Neutrophil (primary cell): Measurements from ENCODE around the gene CGGBP1.

Experiments
- H3K27ac ChIP-seq: fragments of 200-600 bp; sonication (generic); 2 replicates; pipeline ENCODE4 v1.5.1; 2016; ENCODE audit warnings: mild to moderate bottlenecking, moderate library complexity
- H3K27me3 ChIP-seq: fragments of 200-600 bp; sonication (generic); 2 replicates; pipeline ENCODE4 v1.6.0; 2016; ENCODE audit warnings: mild to moderate bottlenecking
- H3K36me3 ChIP-seq: fragments of 200-600 bp; sonication (generic); 2 replicates; pipeline ENCODE4 v1.5.1; 2017
- H3K4me1 ChIP-seq, 2 experiments: fragments of 200-600 bp in 1 of 2; sonication (generic) in 1 of 2; 1 replicate in 1 of 2; 2 replicates in 1 of 2; pipeline versions ENCODE4 v1.5.1 to v1.6.1; 2013 to 2016; ENCODE audit warnings: low read depth in 1 of 2, low read length in 1 of 2, mild to moderate bottlenecking in 1 of 2, moderate library complexity in 1 of 2; ENCODE audit not compliant: control insufficient read depth in 1 of 2, insufficient read depth in 1 of 2
- H3K4me3 ChIP-seq, 2 experiments: fragments of 200-600 bp in 1 of 2; sonication (generic) in 1 of 2; 1 replicate in 1 of 2; 2 replicates in 1 of 2; pipeline ENCODE4 v1.5.1; 2013 to 2016; ENCODE audit warnings: low read depth in 1 of 2, low read length in 1 of 2, mild to moderate bottlenecking in 1 of 2, moderate library complexity in 1 of 2
- H3K9me3 ChIP-seq: fragments of 200-600 bp; sonication (generic); 2 replicates; pipeline ENCODE4 v1.5.1; 2016
- CTCF ChIP-seq: fragments of 200-600 bp; sonication (generic); IDR thresholded peaks from 2 replicates; pipeline ENCODE4 v1.5.1; 2016; ENCODE audit warnings: antibody characterized with exemption

The CGGBP1 gene

GRCh38 chr3:88075072-88075471, 16.3 kb upstream of the CGGBP1 start:
- H3K4me1 ChIP-seq, result no peaks in the 10 kb centered on the region
- no peaks in the 10 kb centered on the region for H3K9me3 ChIP-seq
- H3K4me3 ChIP-seq, result no peak overlapping the region
- H3K27ac ChIP-seq, result peak overlapping the region; percentile 58
- H3K27me3 ChIP-seq, result no peaks in the 10 kb centered on the region
- TF ChIP-seq CTCF, result no peak
- H3K36me3 ChIP-seq, result no peaks in the 10 kb centered on the region

- Histone ChIP-seq H3K36me3 (no peaks in the 10 kb centered on the region), H3K27me3 (no peaks in the 10 kb centered on the region), H3K4me3 (no peak overlapping the region), H3K27ac (peak overlapping the region; percentile 52), H3K4me1 (peaks cover 46 to 54% of the 10 kb centered on the region in 2 experiments), H3K9me3 (no peaks in the 10 kb centered on the region)
- TF ChIP-seq CTCF, result no peak
These were observed 2.9 kb upstream of the CGGBP1 start for GRCh38 chr3:88061746-88062145.

GRCh38 chr3:88059380-88060170, 770 bp upstream of the CGGBP1 start:
- no peak for TF ChIP-seq CTCF
- Histone ChIP-seq H3K4me3 (peak overlapping the region; percentile 87 to 94), H3K9me3 (no peaks in the 10 kb centered on the region), H3K27ac (peak overlapping the region; percentile 96), H3K27me3 (no peaks in the 10 kb centered on the region), H3K36me3 (peaks cover 18% of the 10 kb centered on the region), H3K4me1 (peaks cover 44 to 47% of the 10 kb centered on the region in 2 experiments)

- peak overlapping the region; percentile 96 for H3K27ac ChIP-seq
- peaks cover 24% of the 10 kb centered on the region for H3K36me3 ChIP-seq
- TF ChIP-seq CTCF, result no peak
- H3K9me3 ChIP-seq, result no peaks in the 10 kb centered on the region
- H3K4me1 ChIP-seq, result peaks cover 41 to 44% of the 10 kb centered on the region in 2 experiments
- H3K4me3 ChIP-seq, result peak overlapping the region; percentile 87 to 94
- H3K27me3 ChIP-seq, result no peaks in the 10 kb centered on the region
These were observed 562 bp downstream of the CGGBP1 start for GRCh38 chr3:88058306-88058580.

GRCh38 chr3:88057630-88058305, 1.0 kb downstream of the CGGBP1 start:
- no peaks in the 10 kb centered on the region for H3K27me3 ChIP-seq
- peaks cover 24% of the 10 kb centered on the region for H3K36me3 ChIP-seq
- peaks cover 41 to 44% of the 10 kb centered on the region in 2 experiments for H3K4me1 ChIP-seq
- TF ChIP-seq CTCF, result no peak
- peak overlapping the region; percentile 87 to 94 for H3K4me3 ChIP-seq
- peak overlapping the region; percentile 96 for H3K27ac ChIP-seq
- no peaks in the 10 kb centered on the region for H3K9me3 ChIP-seq
